Measurements from ENCODE around the gene CD300LD.
"Not testable (repeated sequence)": the region's sequence is repeated elsewhere in the genome, so short reads cannot be mapped to it uniquely, and the experiment has no call there.

The CD300LD gene

GRCh38 chr17:74592087-74592990 is at the start of gene CD300LD:
CD300LD (minus strand) TSS chr17:74592283; CDS start chr17:74592202, 81 bp downstream.
- DNase-seq (ENCODE audit: low read depth), result no peak

DNA sequence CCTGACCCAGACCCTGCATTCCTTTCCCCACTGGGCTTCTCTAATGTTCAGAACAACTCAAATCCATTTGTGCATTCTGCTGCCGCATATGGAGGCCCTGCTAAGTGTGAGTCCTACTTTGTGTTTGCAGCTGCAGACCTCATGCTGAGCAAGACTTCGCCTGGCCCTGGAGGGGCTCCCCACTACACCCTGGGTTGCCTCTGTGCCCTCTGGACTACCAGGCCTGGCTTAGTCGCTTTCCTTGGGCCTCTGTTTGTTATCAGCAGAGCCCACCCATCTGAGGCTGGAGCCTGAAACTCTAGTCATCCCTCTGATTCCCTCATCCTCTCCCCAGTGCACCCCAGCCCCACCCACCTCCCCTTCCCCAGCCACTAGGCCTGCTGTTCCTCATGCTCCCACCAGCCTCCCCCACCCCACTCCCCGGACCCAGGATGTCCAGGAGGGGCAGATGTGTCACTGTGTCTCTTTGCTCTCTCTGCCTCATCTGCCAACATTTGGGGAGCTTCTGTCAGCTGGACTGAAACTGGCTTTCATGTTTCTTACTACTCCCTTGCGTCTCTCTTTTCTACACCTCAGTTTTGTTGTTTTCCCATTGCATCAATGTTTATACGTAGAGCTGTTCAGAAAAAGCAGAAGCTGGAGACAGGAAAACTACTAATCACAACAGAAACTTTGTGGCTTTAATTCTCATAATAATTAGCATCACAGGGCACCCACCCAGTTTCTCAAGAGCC is 49.3 kb upstream of the CD300LD start:
- no peak for DNase-seq (ENCODE audit: low read depth)

DNA sequence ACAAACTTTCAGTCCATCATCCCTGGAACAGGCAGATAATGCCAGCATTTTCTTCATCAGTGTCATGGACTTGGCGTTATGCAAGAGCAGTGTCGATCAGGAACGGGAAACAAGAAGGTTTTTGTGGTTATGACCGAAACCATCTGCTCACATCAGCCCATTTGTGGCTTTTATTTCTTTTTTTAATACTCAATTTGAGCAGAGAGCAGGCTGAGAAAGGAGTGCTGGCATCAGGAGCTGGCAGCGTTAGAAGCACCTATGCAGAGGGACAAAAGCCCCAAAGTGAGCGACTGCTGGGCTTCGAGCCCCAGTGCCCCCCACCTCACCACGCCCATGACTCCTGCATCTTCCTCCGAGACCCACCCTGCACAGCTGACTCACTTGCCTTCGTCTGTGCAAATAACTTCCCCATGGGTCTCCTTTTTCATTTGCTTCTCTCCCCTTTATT is 47.6 kb upstream of the CD300LD start:
- peak; percentile 34 for DNase-seq (ENCODE audit: low read depth)

DNA sequence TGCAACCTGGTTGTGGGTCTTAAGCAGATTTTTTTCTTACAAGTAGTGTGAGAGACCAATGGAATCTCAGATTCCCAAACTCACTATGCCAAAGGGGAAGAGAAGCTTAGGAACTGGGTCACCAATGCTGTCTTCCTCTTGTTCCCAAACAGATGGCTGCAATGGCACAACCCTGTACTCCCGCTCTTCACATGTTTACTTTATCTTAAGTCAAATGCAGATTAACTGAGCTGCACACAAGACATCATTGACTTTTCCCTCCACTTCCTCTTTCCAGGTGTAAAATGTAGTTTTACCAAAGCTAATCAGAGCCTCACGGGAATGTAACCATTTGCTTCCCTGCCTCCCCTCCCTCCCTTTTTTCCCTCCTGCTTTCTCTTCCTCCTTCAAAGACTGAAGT is 45.8 kb upstream of the CD300LD start:
- no peak for DNase-seq (ENCODE audit: low read depth)

GRCh38 chr17:74637265-74637664 is 45.2 kb upstream of the CD300LD start:
- no peak for DNase-seq (ENCODE audit: low read depth)

DNA sequence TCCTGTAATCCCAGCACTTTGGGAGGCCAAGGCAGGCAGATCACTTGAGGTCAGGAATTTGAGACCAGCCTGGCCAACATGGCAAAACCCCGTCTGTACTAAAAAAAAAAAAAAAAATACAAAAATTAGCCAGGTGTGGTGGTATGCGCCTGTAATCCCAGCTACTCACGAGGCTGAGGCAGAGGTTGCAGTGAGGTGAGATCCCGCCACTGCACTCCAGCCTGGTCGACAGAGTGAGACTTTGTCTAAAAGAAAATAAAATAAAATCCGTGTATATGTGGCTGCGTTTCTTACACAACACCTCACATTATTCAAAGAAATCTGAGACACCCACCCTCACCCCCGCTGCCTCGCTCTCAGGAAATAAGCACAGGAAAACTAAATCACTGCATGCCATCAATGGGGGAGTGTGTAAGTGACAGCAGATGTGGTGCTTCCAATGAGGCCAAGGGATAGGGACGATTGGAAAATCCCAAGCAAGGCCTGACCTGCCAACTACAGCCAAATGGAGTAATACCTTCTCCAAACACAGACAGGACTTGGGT is 44.5 kb upstream of the CD300LD start:
- DNase-seq (ENCODE audit: low read depth), result not testable (repeated sequence)

- DNase-seq (ENCODE audit: low read depth), result no peak
Measured at GRCh38 chr17:74635418-74635817, 43.3 kb upstream of the CD300LD start.

DNA sequence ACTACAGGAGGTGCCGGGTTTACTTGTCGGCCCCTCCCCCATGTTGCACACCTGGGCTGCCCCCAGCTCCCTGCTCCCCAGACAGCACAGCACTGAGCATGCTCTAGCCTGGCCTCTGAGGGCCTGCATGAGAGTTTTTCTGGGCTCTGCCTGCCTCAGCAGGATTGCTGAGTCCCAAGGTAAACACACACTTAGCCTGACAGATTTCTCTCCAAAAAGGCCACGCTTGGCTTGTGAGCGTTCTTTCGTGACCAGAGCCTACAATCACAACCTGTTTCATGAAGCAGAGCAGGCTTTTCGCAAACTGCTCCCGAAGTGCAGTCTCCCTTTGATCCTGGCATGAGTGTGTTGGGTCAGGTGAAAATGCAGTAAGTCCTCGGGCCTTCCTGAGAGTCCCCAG is 41.2 kb upstream of the CD300LD start:
- DNase-seq (ENCODE audit: low read depth), result no peak

- peak; percentile 21 for DNase-seq (ENCODE audit: low read depth)
Measured at GRCh38 chr17:74632617-74633016, 40.5 kb upstream of the CD300LD start.

DNA sequence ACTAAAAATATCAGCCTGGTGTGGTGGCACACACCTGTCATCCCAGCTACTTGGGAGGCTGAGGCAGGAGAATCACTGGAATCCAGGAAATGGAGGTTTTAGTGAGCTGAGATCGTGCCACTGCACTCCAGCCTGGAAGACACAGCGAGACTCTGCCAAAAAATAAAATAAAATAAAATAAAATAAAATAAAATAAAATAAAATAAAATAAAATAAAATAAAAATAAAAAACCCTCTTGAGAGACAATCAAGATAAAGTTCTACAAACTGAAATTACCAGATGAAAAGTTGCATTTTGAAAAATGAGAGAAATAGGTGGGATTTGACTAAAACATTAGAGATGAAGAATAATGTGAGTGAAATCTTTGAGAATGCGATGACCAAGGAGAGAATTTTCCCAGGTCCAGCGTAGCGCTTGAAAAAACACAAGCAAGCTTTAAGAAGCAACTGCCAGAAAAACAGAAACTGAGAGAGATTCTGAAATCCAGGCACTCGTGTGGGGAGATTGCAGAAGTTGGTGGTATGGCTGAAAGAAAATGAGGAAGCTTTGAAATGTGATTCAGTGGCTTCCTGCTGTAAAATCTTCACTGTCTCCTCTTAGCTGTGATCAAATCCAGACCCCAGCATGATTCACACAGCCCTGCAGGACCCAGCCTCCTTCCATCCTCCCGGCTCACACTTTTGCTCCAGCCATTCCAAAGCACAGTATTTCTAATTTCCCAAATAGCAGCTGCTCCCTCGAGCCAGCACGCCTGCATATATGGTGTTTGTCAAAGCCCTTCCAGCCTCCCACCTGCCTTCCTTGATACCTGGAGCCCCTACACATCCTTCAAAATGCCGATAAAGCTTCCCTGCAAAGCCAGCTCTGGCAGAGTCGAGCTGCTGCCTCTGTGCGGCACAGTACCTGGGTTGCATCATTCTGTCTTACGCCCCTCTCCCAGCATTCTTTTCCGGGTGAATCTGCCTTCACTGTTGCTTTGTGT is 39.7 kb upstream of the CD300LD start:
- peak; percentile 86 for DNase-seq (ENCODE audit: low read depth)

GRCh38 chr17:74630251-74630650 is 38.2 kb upstream of the CD300LD start:
- not testable (repeated sequence) for DNase-seq (ENCODE audit: low read depth)

- DNase-seq (ENCODE audit: low read depth), result no peak
Measured at GRCh38 chr17:74625661-74626060, 33.6 kb upstream of the CD300LD start.

- DNase-seq (ENCODE audit: low read depth), result no peak
Measured at GRCh38 chr17:74624131-74624530, 32.0 kb upstream of the CD300LD start.

- peak; percentile 35 for DNase-seq (ENCODE audit: low read depth)
Measured at GRCh38 chr17:74623693-74624093, 31.6 kb upstream of the CD300LD start, which contains the start of gene CD300E. CD300E (minus strand) TSS chr17:74623738; CDS start chr17:74623621, 117 bp downstream.

DNA sequence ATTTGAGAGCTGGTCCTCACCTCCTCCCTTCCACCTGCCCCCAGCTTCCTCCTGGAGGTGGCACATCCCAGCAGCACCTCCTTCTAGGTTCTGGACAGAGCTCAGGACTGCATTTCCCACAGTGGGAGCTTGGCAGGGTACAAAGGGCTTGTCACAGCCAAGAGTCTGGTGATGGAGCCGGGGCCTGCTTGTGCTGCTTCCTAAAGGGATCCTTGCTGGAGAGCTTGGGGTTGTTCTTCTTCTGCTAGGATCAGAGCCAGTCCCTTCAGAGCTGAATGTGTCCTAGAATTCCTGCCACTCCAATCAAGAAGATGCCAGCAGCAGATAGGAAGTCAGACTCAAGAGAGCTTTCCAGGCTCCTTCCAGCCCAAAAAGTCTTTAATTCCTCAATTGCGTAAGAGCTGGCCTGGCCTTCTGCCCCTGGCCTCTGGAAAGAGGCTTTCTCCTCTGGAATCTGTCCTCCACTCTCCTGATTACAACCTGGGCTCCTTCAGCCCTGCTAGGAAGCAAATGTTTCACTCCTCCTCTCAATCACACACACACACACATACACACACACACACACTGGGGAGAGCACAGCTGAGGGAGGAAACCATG is 27.1 kb upstream of the CD300LD start:
- DNase-seq (ENCODE audit: low read depth), result no peak

DNA sequence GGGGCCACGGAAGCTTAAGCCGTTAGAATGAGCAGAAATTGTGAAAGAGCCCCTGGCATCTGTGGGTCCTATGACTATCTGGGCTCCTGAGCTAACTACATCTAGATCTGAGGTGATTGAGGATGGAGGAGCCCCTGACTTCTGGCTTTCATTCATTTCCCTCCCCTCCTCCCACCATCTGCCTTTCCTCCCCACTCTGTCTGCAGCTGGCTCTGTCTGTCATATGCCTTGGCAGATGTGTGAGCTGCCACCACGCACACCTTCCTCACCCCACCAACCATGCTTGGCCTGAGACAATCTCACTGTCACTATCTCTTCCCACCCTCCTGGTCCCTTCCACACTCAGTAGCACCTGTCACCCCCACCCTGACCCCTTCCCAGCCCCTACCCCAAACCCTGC is 26.4 kb upstream of the CD300LD start:
- DNase-seq (ENCODE audit: low read depth), result no peak

GRCh38 chr17:74616696-74617095 is 24.6 kb upstream of the CD300LD start:
- DNase-seq (ENCODE audit: low read depth), result no peak

DNA sequence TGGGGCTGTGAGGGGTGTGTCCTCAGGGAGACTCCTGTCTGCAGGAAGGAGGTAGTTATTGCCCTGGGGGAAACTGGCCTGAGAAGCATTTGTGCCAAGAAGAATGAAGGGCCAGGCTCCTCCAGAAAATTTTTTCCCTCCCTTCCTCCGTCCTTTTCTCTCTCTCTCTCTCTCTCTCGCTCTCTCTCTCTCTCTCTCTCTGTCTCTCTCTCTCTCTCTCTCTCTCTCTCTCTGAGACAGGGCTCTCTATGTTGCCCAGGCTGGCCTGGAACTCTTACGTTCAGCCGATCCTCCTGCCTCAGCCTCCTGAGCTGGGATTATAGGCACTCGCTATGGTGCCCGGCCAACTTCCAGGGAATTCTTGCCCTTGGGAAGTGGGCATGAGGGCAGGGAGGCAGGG is 20.0 kb upstream of the CD300LD start:
- no peak for DNase-seq (ENCODE audit: low read depth)

- DNase-seq (ENCODE audit: low read depth), result no peak
Measured at GRCh38 chr17:74610108-74610507, 18.0 kb upstream of the CD300LD start.

GRCh38 chr17:74608511-74608910 is 16.4 kb upstream of the CD300LD start:
- DNase-seq (ENCODE audit: low read depth), result no peak

DNA sequence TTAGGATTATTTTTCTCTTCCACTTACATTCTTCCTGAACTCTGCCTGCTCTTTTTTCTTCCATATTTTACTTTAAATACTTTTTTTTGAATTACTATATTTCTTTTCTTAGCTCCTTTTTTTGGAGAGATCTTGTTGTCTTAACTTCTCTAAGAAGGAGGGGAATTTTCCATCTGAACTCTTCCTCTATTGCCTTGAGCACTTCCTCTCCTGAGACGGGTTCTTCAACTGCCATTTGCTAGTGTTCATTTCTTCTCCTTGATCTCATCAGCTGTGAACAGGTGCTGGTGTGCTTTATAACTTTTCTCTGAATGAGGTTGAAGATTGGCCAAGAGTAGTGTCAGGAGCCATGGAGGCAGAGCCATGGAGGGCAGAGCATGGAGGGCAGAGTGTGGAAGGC is 15.1 kb upstream of the CD300LD start:
- DNase-seq (ENCODE audit: low read depth), result no peak

Data from amniotic epithelial cell (primary cell).